Activated T-cell treated with anti-CD3 and anti-CD28 coated beads, Interleukin-2, amount 50 U/mL, for 48 hours (primary cell): Measurements from ENCODE around the gene PITPNC1.
"Not testable (repeated sequence)": the region's sequence is repeated elsewhere in the genome, so short reads cannot be mapped to it uniquely, and the experiment has no call there.

Source experiments
- DNase-seq, 2 experiments: peaks; one replicate each; pipeline ENCODE4 v3.0.0-alpha.2; 2020

PITPNC1 gene

GRCh38 chr17:67700725-67701119 is 323.6 kb downstream of the PITPNC1 start:
- DNase-seq, result no peak

- DNase-seq, result not testable (repeated sequence)
These were observed 325.8 kb downstream of the PITPNC1 start for GRCh38 chr17:67702861-67703260.

GRCh38 chr17:67707442-67707841 is 330.4 kb downstream of the PITPNC1 start:
- no peak for DNase-seq

GRCh38 chr17:67708378-67708777 is 331.3 kb downstream of the PITPNC1 start:
- no peak for DNase-seq

GRCh38 chr17:67711916-67712315 is 334.8 kb downstream of the PITPNC1 start:
- no peak for DNase-seq

- no peak for DNase-seq
These were observed 335.3 kb downstream of the PITPNC1 start for GRCh38 chr17:67712375-67712774.

- DNase-seq, result no peak
These were observed 336.1 kb downstream of the PITPNC1 start for GRCh38 chr17:67713169-67713568.

- no peak for DNase-seq
These were observed 339.3 kb downstream of the PITPNC1 start for GRCh38 chr17:67716405-67716798.

- peak in 1 of 2 experiments; percentile 29 for DNase-seq
These were observed 340.1 kb downstream of the PITPNC1 start for GRCh38 chr17:67717192-67717623.

- DNase-seq, result peak; percentile 99 to 100
These were observed 340.7 kb downstream of the PITPNC1 start, which contains the start of gene NOL11 for GRCh38 chr17:67717624-67718324. NOL11 (plus strand) TSS chr17:67717936; CDS start chr17:67717948, 12 bp downstream.

GRCh38 chr17:67718325-67718941 is 341.4 kb downstream of the PITPNC1 start:
- peak in 1 of 2 experiments; percentile 63 for DNase-seq

- no peak for DNase-seq
These were observed 348.3 kb downstream of the PITPNC1 start for GRCh38 chr17:67725373-67725791.

- no peak for DNase-seq
These were observed 348.7 kb downstream of the PITPNC1 start for GRCh38 chr17:67725807-67726206.

GRCh38 chr17:67727152-67728039 is 350.3 kb downstream of the PITPNC1 start:
- not testable (repeated sequence) for DNase-seq

- DNase-seq, result no peak
These were observed 352.8 kb downstream of the PITPNC1 start for GRCh38 chr17:67729903-67730302.

GRCh38 chr17:67730731-67731130 is 353.6 kb downstream of the PITPNC1 start:
- DNase-seq, result no peak

- DNase-seq, result no peak
These were observed 356.4 kb downstream of the PITPNC1 start for GRCh38 chr17:67733449-67733848.

- no peak for DNase-seq
These were observed 360.1 kb downstream of the PITPNC1 start for GRCh38 chr17:67737145-67737544.

GRCh38 chr17:67742025-67742424 is 364.9 kb downstream of the PITPNC1 start:
- DNase-seq, result no peak
